NCI-H2029 (cell line): ENCODE results near the gene INO80E.
"Not testable (repeated sequence)": the region's sequence is repeated elsewhere in the genome, so short reads cannot be mapped to it uniquely, and the experiment has no call there.

Experiments used
- DNase-seq: peaks from one replicate; lab custom pipeline; 2025; lab: John Stamatoyannopoulos, UW

Gene INO80E

GRCh38 chr16:30009990-30010843 lies 14.2 kb downstream of the INO80E start:
- DNase-seq: no peak

DNA sequence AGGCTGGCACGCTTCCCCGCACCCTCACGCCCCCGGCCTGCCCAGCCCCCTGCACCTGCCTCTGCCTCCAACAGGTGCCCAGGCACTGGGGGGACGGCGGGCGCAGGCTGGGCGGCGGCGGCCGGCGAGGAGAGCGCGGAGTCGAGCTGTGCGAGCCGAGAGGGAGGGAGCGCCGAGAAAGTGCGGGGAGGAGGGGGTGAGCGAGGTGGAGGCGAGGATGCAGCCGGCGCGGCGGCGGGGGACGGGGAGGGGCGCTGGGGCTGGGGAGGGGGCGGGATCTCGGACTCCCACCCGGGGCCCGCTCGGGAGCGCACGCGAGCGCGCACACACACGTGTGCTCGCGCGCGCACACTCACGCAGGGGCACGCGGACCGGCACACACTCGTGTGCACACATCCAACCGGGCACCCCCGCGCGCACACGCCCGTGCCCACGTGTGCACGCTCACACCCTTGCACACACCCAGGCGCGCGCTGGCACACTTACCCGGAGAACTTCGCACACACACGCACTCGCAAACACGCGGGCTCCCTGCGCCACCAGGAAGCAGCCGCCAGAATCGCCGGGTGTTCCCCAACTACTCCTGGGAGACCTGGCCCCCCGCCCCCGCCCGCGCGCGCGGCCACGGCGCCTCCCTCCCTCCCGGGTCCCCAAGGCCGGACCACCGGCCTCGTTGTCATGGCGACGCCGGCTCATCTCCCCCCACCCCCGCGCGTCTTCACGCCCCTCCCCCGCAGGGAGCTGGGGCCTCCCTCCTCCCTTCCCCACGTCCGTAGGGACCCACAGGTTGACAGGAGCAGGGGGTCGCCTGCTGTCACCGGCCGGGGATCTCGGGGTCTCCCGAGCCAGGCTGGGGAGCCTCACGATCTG lies 15.0 kb downstream of the INO80E start, which contains the start of gene DOC2A:
TSS of gene DOC2A (minus strand) at position 184 of the 870 bp plus-strand sequence. CDS start 805 bp downstream, outside the sequence.
- no peak for DNase-seq

DNA sequence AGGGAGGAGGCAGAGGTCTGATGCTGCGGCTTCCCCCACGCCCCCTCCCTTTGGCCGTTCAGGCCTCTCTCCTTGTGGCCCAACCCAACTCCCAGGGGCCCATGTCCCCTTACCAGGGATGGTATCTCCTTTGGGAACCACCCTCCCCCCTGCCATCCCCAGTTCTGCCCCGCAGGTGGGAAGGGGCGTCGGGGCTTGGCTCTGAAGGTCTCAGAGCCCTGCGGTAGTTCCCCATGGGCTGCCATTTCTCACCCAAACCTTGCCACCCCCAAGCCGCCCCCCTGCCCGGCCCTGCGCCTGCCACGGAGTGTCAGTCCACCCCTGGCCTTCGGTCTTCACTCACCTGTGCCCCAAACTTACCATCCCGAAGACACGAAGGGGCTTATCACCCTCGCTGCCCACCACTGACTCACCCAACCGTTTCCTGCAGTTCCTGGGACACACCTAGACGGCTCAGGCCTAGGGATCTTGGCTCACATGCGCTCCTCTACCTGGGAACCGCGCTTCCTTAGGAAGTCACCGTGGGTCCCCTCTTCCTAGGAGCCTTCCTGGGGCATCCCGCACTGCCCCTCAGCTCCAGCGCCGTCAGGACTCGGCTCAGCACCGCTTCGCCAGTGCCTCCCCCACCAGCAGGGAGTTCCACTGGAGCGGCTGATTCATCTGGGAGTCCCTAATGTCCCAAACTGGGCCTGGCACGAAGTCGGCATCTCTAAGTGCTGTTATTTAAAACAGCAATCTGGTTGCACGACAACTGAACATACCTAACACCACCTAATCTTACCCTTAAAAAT lies 15.9 kb downstream of the INO80E start:
- no peak for DNase-seq

GRCh38 chr16:30012598-30012997 lies 16.6 kb downstream of the INO80E start:
- not testable (repeated sequence) for DNase-seq

DNA sequence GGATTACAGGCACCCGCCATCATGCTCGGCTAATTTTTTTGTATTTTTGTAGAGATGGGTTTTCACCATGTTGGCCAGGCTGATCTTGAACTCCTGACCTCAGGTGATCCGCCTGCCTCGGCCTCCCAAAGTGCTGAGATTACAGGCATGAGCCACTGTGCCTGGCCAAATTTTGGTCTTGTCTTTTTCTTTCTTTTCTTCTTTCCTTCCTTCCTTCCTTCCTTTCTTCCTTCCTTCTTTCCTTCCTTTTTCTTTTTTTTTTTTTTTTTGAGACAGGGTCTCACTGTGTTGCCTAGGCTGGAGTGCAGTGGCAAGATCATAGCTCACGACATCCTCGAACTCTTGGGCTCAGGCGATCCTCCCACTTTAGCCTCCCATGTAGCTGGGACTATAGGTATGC lies 19.4 kb downstream of the INO80E start:
- not testable (repeated sequence) for DNase-seq

- no peak for DNase-seq
Observed at GRCh38 chr16:30016555-30017276, 20.7 kb downstream of the INO80E start.

DNA sequence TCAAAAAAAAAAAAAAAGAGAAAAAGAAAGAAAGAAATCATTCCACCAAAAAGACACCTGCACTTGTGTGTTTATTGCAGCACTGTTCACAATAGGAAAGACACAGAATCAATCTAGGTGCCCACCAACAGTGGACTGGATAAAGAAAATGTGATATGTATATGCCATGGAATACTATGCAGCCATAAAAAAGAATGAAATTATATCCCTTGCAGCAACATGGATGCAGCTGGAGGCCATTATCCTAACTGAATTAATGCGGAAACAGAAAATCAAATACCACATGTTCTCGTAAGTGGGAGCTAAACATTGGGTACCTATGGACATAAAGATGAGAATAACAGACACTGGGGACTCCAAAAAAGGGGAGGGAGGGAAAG lies 21.2 kb downstream of the INO80E start:
- no peak for DNase-seq

- DNase-seq: not testable (repeated sequence)
Observed at GRCh38 chr16:30017937-30018336, 21.9 kb downstream of the INO80E start.

DNA sequence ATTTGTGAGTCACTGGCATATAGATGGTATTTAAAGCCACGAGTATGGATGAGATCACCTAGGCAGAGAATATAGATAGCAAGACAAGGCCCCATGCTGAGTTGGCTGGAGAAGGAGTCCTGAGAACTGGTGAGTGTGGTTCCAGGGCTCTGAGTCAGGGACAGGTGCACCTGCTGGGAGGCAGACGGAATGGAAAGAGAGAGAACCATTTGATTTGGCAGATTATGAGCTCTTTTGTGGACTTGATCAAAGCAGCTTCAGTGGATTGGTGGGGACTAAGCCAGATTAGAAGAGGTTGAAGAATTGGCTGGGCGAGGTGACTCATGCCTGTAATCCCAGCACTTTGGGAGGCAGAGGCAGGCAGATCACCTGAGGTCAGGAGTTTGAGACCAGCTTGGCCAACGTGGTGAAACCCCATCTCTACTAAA lies 22.7 kb downstream of the INO80E start:
- no peak for DNase-seq

GRCh38 chr16:30022887-30023286 lies 26.8 kb downstream of the INO80E start, which contains the start of gene C16orf92:
Gene C16orf92 (plus strand): TSS chr16:30023198. CDS start chr16:30023341, 143 bp downstream.
- no peak for DNase-seq

- no peak for DNase-seq
Observed at GRCh38 chr16:30023586-30023985, 27.5 kb downstream of the INO80E start.

DNA sequence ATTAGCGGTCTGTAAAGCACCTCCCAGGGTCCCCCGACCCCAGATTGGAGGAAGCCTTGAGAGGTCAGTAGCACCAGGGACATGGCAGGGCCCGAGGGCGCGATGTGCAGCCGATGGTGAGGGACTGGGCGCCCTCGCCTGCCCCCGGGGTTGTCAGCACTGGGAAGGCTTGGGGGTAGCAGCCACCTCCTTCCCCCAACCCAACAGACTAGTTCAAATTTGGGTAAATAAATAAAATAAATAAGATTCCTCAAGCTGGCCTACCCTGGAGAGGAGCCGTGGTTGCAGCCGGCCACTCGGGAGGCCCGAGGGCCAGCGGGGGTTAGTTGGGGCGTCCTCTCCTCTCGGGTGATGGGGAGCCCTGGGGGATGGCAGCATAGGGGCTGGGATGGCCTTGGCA lies 28.4 kb downstream of the INO80E start:
- DNase-seq: no peak

- DNase-seq: no peak
Observed at GRCh38 chr16:30025156-30025555, 29.1 kb downstream of the INO80E start.

DNA sequence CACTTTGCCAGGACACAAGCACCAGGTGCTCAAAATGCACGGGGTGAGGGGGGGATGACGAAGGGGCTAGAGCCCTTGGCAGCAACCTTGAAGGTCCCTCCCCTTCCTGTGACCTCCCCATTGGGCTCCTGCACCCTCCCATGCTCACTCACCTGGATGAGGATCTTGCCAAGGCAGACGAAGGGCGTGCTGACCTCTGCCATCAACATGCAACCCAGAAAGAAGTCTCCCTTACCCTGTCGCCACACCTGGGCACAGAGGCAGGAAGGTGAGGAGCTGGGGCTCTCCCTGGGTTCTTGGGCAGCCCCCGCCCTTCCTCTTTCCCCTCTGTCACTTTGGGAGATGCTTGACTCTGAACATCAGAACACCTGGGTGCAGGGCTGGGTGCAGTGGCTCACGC lies 29.5 kb downstream of the INO80E start:
- DNase-seq: no peak

GRCh38 chr16:30026449-30026848 lies 30.4 kb downstream of the INO80E start:
- no peak for DNase-seq

- no peak for DNase-seq
Observed at GRCh38 chr16:30027588-30028437, 31.8 kb downstream of the INO80E start.

DNA sequence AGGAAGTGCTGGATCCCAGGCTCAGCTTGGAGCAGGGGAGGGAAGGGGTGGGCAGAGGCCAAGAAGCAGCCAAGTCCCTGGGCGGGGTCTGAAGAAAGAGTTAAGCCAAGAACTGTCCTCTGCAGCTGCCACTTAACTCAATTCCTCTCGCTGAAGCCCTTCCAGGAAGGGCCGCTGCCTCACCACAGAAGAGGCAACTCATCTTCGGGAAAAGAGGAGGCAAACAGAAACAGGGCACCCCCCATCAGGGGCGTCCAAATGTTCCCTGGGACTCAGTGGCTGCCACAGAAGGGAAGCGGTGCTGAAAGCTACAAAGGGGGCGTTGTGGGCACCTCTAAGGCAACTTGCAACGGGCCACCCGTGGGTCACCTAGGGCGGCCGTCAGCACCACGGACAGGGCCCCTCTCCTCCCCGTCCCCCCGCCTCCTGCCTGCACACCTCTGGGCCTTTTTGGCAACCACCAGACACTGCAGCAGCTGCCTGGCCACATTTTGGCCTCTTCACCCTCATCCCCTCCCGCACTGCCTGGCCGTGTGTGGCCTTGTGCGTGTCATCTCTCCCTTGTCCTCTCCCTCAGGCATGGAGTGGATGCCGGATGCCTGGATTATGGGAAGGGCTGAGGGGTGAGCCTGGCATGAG lies 32.5 kb downstream of the INO80E start:
- no peak for DNase-seq

DNA sequence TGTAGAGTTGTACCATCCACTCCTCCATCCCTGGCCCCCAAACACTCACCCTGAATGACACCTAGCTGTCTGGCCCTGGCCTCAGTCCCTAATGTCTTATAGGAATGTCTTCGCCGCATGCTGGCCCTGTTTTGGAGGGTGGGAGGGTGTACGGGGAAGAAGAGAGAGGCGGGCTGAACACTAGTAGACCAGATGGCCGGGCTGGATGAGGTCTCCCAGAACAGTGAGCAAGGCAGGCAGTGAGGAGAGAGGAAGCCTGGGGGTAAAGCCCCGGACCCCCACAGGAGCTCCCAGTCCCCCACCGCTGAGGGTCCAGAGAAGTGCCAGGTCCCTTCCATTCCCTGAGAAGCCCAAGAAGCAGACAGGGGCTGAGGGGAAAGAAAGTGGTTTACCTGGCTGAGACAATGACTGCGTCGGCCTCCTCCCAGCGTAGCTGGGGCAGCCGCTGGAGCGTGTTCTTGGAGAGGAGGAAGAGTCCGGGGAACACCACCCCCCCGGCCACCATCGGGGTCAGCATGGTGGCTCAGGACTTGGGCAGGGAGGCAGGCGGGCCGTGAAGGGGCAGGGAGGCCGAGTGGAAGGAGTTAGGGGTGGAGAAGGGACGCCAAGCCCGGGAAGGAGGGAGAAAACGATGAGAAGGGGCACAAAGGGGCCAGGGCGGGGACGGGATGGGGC lies 34.1 kb downstream of the INO80E start:
- no peak for DNase-seq

- DNase-seq: no peak
Observed at GRCh38 chr16:30030841-30031413, 34.9 kb downstream of the INO80E start, which contains the start of gene TLCD3B. Gene TLCD3B (minus strand): TSS chr16:30031271. CDS start chr16:30030527, 744 bp downstream.
